ENCODE data around the gene KCNH4. TPM values are rescaled to one million over a fixed set of nuclear protein-coding genes. Genes with fewer than 3 reads are reported as not detected.

The KCNH4 gene
- total and polyA plus RNA-seq, 2 donors, result 0.05 to 0.09 TPM

Other genes starting within 250 kb of the KCNH4 start
- gene CNP, start 214.3 kb downstream of the KCNH4 start, total RNA-seq, result 35.9 TPM
- gene CNP, start 214.3 kb downstream of the KCNH4 start, polyA plus RNA-seq, result 46.0 TPM
- gene DNAJC7, start 163.7 kb downstream of the KCNH4 start, total RNA-seq, result 99.1 TPM
- 95.7 TPM for gene DNAJC7, start 163.7 kb downstream of the KCNH4 start, polyA plus RNA-seq
- gene NKIRAS2, start 161.1 kb downstream of the KCNH4 start, total RNA-seq, result 24.1 TPM
- gene NKIRAS2, start 161.1 kb downstream of the KCNH4 start, polyA plus RNA-seq, result 22.0 TPM
- 0.71 TPM for gene C17orf113, start 130.5 kb downstream of the KCNH4 start, total RNA-seq
- gene C17orf113, start 130.5 kb downstream of the KCNH4 start, polyA plus RNA-seq, result 0.84 TPM
- gene ZNF385C, start 82.7 kb downstream of the KCNH4 start, total RNA-seq, result 0.66 TPM
- gene ZNF385C, start 82.7 kb downstream of the KCNH4 start, polyA plus RNA-seq, result 1.1 TPM
- 23.8 TPM for gene DHX58, start 68.4 kb downstream of the KCNH4 start, total RNA-seq
- gene DHX58, start 68.4 kb downstream of the KCNH4 start, polyA plus RNA-seq, result 42.1 TPM
- gene KAT2A, start 59.8 kb downstream of the KCNH4 start, total RNA-seq, result 9.7 TPM
- 103 TPM for gene KAT2A, start 59.8 kb downstream of the KCNH4 start, polyA plus RNA-seq
- 0.05 TPM for gene HSPB9, start 58.3 kb downstream of the KCNH4 start, total RNA-seq
- 0.23 TPM for gene HSPB9, start 58.3 kb downstream of the KCNH4 start, polyA plus RNA-seq
- 59.7 TPM for gene RAB5C, start 26.2 kb downstream of the KCNH4 start, total RNA-seq
- gene RAB5C, start 26.2 kb downstream of the KCNH4 start, polyA plus RNA-seq, result 83.0 TPM
- gene HCRT, start 4.3 kb upstream of the KCNH4 start, total RNA-seq, result 0.19 TPM
- gene HCRT, start 4.3 kb upstream of the KCNH4 start, polyA plus RNA-seq, result 0.23 TPM
- 8.6 TPM for gene GHDC, start 13.4 kb upstream of the KCNH4 start, total RNA-seq
- 19.6 TPM for gene GHDC, start 13.4 kb upstream of the KCNH4 start, polyA plus RNA-seq
- 40.9 TPM for gene STAT5B, start 95.2 kb upstream of the KCNH4 start, total RNA-seq
- 51.6 TPM for gene STAT5B, start 95.2 kb upstream of the KCNH4 start, polyA plus RNA-seq
- gene STAT5A, start 107.4 kb upstream of the KCNH4 start, total RNA-seq, result 47.4 TPM
- gene STAT5A, start 107.4 kb upstream of the KCNH4 start, polyA plus RNA-seq, result 37.6 TPM
- 69.2 TPM for gene STAT3, start 207.3 kb upstream of the KCNH4 start, total RNA-seq
- 57.6 TPM for gene STAT3, start 207.3 kb upstream of the KCNH4 start, polyA plus RNA-seq
- gene CAVIN1, start 242.1 kb upstream of the KCNH4 start, total RNA-seq, result 16.4 TPM
- 47.0 TPM for gene CAVIN1, start 242.1 kb upstream of the KCNH4 start, polyA plus RNA-seq

Data from thymus (tissue), 2 donors.